Activated T-cell treated with anti-CD3 and anti-CD28 coated beads for 4 hours (primary cell): ENCODE measurements around the gene PPP1R11.
"Not testable (repeated sequence)": the region's sequence is repeated elsewhere in the genome, so short reads cannot be mapped to it uniquely, and the experiment has no call there.

ENCODE experiments used
- DNase-seq: peaks from one replicate; pipeline ENCODE4 v3.0.0-alpha.2; 2020

PPP1R11 gene

GRCh38 chr6:30100154-30100553 is 33.2 kb downstream of the PPP1R11 start:
- no peak for DNase-seq

- DNase-seq, result no peak
These were observed 33.8 kb downstream of the PPP1R11 start for GRCh38 chr6:30100585-30101443.

GRCh38 chr6:30101444-30102413 is 34.7 kb downstream of the PPP1R11 start:
- DNase-seq, result peak; percentile 44

- DNase-seq, result no peak
These were observed 35.5 kb downstream of the PPP1R11 start for GRCh38 chr6:30102414-30102969.

- DNase-seq, result peak; percentile 77
These were observed 36.2 kb downstream of the PPP1R11 start for GRCh38 chr6:30102970-30103871.

GRCh38 chr6:30103872-30104179 is 36.8 kb downstream of the PPP1R11 start:
- no peak for DNase-seq

- DNase-seq, result no peak
These were observed 37.7 kb downstream of the PPP1R11 start for GRCh38 chr6:30104661-30105060.

- DNase-seq, result no peak
These were observed 44.4 kb downstream of the PPP1R11 start for GRCh38 chr6:30111266-30111856.

- no peak for DNase-seq
These were observed 45.5 kb downstream of the PPP1R11 start for GRCh38 chr6:30112402-30112994.

GRCh38 chr6:30113003-30113759 is 46.2 kb downstream of the PPP1R11 start, which contains the start of gene TRIM31:
TRIM31 (minus strand) TSS chr6:30113090; CDS start chr6:30112805, 285 bp downstream.
- no peak for DNase-seq

GRCh38 chr6:30113841-30114240 is 46.8 kb downstream of the PPP1R11 start:
- DNase-seq, result no peak

GRCh38 chr6:30116724-30117123 is 49.7 kb downstream of the PPP1R11 start:
- no peak for DNase-seq

- not testable (repeated sequence) for DNase-seq
These were observed 51.7 kb downstream of the PPP1R11 start for GRCh38 chr6:30118691-30119090.
